OCI-LY3 (cell line): ENCODE results near the gene C6.

ENCODE experiments used
- H2AFZ ChIP-seq: fragments of 200-600, 300-600 bp; shearing (Covaris generic); 2 replicates; pipeline ENCODE4 v1.6.0; 2014; ENCODE audit warnings: antibody characterized with exemption, low read depth, low read length
- H3K27ac ChIP-seq: fragments of 200-600, 300-600 bp; sonication (generic); 2 replicates; pipeline ENCODE4 v1.5.1; 2014; ENCODE audit warnings: mild to moderate bottlenecking, low read length, moderate library complexity, mixed read lengths
- H3K27me3 ChIP-seq: fragments of 200-600, 300-600 bp; sonication (generic); 2 replicates; pipeline ENCODE4 v1.6.1; 2014; ENCODE audit warnings: low read depth, low read length, mixed read lengths
- H3K36me3 ChIP-seq: fragments of 200-600, 300-600 bp; sonication (generic); replicated peaks from 2 replicates; pipeline ENCODE3; 2014; ENCODE audit warnings: low read depth, low read length, mixed read lengths
- H3K4me1 ChIP-seq: fragments of 300-600, 200-600 bp; sonication (generic); 2 replicates; pipeline ENCODE4 v1.6.1; 2014; ENCODE audit warnings: low read length, mixed read lengths
- H3K4me2 ChIP-seq: fragments of 200-600, 300-600 bp; sonication (generic); 2 replicates; pipeline ENCODE4 v1.6.1; 2014; ENCODE audit warnings: low read length, mixed read lengths
- H3K4me3 ChIP-seq: fragments of 300-600, 200-600 bp; sonication (generic); 2 replicates; pipeline ENCODE4 v1.5.1; 2014; ENCODE audit warnings: antibody characterized with exemption, mild to moderate bottlenecking, low read length, moderate library complexity
- H3K79me2 ChIP-seq: fragments of 300-600, 200-600 bp; shearing (Covaris generic); 2 replicates; pipeline ENCODE4 v1.6.1; 2014; ENCODE audit warnings: mild to moderate bottlenecking, low read length, mixed read lengths
- H3K9ac ChIP-seq: fragments of 300-600, 200-600 bp; shearing (Covaris generic); 2 replicates; pipeline ENCODE4 v1.6.0; 2014; ENCODE audit warnings: mild to moderate bottlenecking, low read length, moderate library complexity
- H3K9me3 ChIP-seq: fragments of 200-600, 300-600 bp; shearing (Covaris generic); 2 replicates; pipeline ENCODE4 v1.6.1; 2014; ENCODE audit warnings: low read length, mixed read lengths; ENCODE audit not compliant: insufficient read depth
- H4K20me1 ChIP-seq: fragments of 200-600, 300-600 bp; sonication (generic); 2 replicates; pipeline ENCODE4 v1.6.1; 2016; ENCODE audit warnings: low read length, mixed read lengths; ENCODE audit not compliant: insufficient read depth
- EZH2phosphoT487 ChIP-seq: fragments of 200-600 bp; shearing (Covaris generic); IDR thresholded peaks from 2 replicates; pipeline ENCODE4 v1.6.1; 2018; ENCODE audit warnings: antibody characterized with exemption, mixed run types, low read depth
- TF ChIP-seq, protein P1 (sequence below): fragments of 200-600, 300-600 bp; sonication (generic); IDR thresholded peaks from 2 replicates; pipeline ENCODE4 v1.5.1; 2014; ENCODE audit warnings: antibody characterized with exemption, low read length, low read depth

Gene C6

DNA sequence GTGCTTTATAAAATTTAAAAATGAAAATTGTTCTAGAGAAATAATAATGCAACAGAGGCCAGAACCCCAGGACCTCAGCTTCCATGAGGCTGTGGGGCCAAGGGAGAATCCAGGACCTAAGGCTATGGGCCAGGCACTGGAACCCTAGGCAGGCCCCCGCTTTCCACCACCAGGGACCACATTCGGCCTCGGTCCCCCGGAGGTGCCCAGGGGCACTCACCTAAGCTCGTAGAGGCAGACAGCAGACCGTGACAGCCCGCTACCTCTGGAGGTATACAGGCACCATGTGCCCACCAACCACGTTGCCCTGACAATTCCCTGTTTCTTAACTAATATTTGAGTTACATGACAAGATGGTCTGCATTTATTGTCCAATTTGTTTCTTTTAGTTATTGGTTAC lies 92.7 kb downstream of the C6 start:
- Histone ChIP-seq H3K79me2 (no peaks in the 10 kb centered on the region), H3K9ac (no peak overlapping the region), H2AFZ (no peak overlapping the region), H3K4me1 (no peaks in the 10 kb centered on the region), H3K9me3 (no peaks in the 10 kb centered on the region), H3K36me3 (no peaks in the 10 kb centered on the region), H3K4me2 (no peak overlapping the region), H3K4me3 (no peak overlapping the region), H4K20me1 (no peaks in the 10 kb centered on the region), H3K27ac (no peak overlapping the region), H3K27me3 (no peaks in the 10 kb centered on the region)
- TF ChIP-seq EZH2phosphoT487 = no peak
- TF ChIP-seq, protein P1, sequence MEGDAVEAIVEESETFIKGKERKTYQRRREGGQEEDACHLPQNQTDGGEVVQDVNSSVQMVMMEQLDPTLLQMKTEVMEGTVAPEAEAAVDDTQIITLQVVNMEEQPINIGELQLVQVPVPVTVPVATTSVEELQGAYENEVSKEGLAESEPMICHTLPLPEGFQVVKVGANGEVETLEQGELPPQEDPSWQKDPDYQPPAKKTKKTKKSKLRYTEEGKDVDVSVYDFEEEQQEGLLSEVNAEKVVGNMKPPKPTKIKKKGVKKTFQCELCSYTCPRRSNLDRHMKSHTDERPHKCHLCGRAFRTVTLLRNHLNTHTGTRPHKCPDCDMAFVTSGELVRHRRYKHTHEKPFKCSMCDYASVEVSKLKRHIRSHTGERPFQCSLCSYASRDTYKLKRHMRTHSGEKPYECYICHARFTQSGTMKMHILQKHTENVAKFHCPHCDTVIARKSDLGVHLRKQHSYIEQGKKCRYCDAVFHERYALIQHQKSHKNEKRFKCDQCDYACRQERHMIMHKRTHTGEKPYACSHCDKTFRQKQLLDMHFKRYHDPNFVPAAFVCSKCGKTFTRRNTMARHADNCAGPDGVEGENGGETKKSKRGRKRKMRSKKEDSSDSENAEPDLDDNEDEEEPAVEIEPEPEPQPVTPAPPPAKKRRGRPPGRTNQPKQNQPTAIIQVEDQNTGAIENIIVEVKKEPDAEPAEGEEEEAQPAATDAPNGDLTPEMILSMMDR = no peak

DNA sequence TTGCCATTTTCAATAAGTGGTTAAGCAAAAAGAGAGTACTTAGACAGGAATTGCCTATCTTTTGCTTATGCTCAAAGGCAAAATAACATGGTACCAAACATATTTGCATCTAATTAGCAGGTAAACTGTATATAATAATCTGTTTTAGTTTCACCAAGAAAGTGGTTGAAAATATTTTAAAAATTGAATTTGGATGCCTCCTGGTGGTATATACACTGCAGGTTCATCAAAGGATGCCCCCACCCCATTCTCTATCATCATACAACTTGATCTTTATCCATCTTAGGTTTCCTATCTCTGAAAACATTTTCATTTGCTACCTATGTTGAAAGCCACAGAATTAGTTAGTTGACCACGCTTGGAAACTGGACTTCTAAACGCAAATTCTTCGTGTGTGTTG lies 95.2 kb downstream of the C6 start:
- H3K9ac ChIP-seq = no peak overlapping the region
- no peak overlapping the region for H3K27ac ChIP-seq
- H3K4me2 ChIP-seq = no peak overlapping the region
- no peak overlapping the region for H2AFZ ChIP-seq
- no peak for TF ChIP-seq EZH2phosphoT487
- TF ChIP-seq, protein P1 = no peak
- H3K4me3 ChIP-seq = no peak overlapping the region
- no peaks in the 10 kb centered on the region for H3K9me3 ChIP-seq
- no peaks in the 10 kb centered on the region for H3K27me3 ChIP-seq
- H3K36me3 ChIP-seq = no peaks in the 10 kb centered on the region
- H3K79me2 ChIP-seq = no peaks in the 10 kb centered on the region
- H3K4me1 ChIP-seq = no peaks in the 10 kb centered on the region
- no peaks in the 10 kb centered on the region for H4K20me1 ChIP-seq

DNA sequence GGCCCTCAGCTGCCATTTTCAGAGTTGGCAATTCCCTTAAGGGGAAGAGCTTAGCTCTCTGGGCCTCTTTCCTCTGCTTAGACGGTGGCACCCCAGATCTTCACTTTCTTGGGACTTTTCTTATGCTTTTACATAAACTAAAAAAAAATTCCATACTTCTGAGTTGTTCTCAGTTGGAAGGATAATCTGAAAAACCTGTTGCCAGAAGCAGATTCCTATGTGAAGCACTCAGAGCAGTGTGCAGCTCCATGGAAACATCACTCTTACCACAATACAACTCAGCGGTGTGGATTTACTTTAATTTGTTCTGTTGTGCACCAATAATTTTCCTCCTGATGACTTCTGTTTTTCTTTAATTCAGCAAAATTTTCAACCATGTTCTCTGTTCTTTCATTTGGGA lies 98.1 kb downstream of the C6 start:
- H3K79me2 ChIP-seq = no peaks in the 10 kb centered on the region
- no peaks in the 10 kb centered on the region for H3K36me3 ChIP-seq
- H3K4me1 ChIP-seq = no peaks in the 10 kb centered on the region
- H3K27ac ChIP-seq = no peak overlapping the region
- no peaks in the 10 kb centered on the region for H4K20me1 ChIP-seq
- no peak for TF ChIP-seq EZH2phosphoT487
- TF ChIP-seq, protein P1 = no peak
- no peak overlapping the region for H3K9ac ChIP-seq
- no peak overlapping the region for H3K4me2 ChIP-seq
- H3K9me3 ChIP-seq = no peaks in the 10 kb centered on the region
- H2AFZ ChIP-seq = no peak overlapping the region
- no peaks in the 10 kb centered on the region for H3K27me3 ChIP-seq
- H3K4me3 ChIP-seq = no peak overlapping the region

DNA sequence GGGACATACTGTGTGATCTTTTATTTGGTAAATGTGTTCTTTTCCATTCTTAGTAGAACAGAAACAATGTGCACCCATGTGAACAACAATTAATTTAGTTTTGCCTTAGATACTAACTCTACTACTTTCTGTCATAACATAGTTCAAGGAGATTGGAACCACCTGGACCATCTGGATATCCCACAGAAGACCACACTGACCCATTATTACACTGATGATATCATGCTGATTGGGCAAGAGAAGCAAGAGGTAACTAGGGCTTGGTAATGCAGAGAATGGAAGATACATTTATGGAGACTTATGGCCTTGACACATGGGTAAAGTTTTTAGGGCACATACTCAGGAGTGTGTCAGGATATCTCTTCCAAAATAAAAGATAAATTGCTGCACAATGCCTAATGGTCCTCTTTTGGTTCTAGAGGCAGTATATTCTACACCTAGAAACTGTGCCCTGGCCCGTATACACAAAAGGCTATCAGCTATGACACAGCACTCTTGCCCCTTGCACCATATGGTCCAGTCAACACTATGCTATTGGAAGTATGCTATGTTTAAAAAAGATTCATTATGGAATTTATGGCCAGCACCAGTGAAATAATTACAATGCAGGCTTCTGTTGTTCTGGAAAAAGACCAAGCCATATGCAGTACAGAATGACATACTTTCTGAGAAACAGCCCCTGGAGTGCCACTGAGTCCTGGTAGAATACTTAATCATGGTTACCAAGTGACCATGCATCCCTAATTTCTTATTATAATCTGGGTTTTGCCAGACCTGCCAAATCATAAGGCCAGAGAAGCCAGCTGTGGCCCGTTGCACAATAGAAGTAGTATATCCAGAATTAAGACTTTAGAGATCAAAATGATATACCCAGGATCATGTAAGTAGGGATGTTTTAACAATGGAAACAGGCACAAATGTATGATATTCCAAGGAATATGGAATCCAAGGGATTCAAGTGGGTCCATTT lies 100.6 kb downstream of the C6 start:
- no peak overlapping the region for H3K27ac ChIP-seq
- TF ChIP-seq, protein P1 = no peak
- TF ChIP-seq EZH2phosphoT487 = no peak
- no peaks in the 10 kb centered on the region for H3K27me3 ChIP-seq
- no peaks in the 10 kb centered on the region for H3K9me3 ChIP-seq
- H3K4me2 ChIP-seq = no peak overlapping the region
- H3K4me3 ChIP-seq = no peak overlapping the region
- H3K79me2 ChIP-seq = no peaks in the 10 kb centered on the region
- no peak overlapping the region for H2AFZ ChIP-seq
- H4K20me1 ChIP-seq = no peaks in the 10 kb centered on the region
- H3K4me1 ChIP-seq = no peaks in the 10 kb centered on the region
- no peak overlapping the region for H3K9ac ChIP-seq
- no peaks in the 10 kb centered on the region for H3K36me3 ChIP-seq
